ENCODE measurements around the gene CAPZB. TPM values are rescaled to one million over a fixed set of nuclear protein-coding genes. Genes with fewer than 3 reads are reported as not detected.

Gene CAPZB
- total RNA-seq, 1 donor from 2014 or later, result 352 TPM

GRCh38 chr1:19340387-19340937 is 144.9 kb downstream of the CAPZB start:
- no peak overlapping the region for H3K4me3 Mint-ChIP-seq (ENCODE audit: unreplicated experiment)
- peaks cover 3% of the 10 kb centered on the region for H3K4me1 Mint-ChIP-seq (ENCODE audit: low read depth)
- no peaks in the 10 kb centered on the region for H3K9me3 Mint-ChIP-seq (ENCODE audit: low read depth)
- DNase-seq (ENCODE audit: low spot score), result no peak
- H3K36me3 Mint-ChIP-seq (ENCODE audit: low read depth), result peaks cover 27% of the 10 kb centered on the region
- no peaks in the 10 kb centered on the region for H3K27me3 Mint-ChIP-seq (ENCODE audit: low read depth)
- H3K27ac Mint-ChIP-seq (ENCODE audit: unreplicated experiment), result peak overlapping the region; percentile 36
- TF ChIP-seq CTCF (IDR thresholded peaks at IDR 0.05), result no peak

- H3K36me3 Mint-ChIP-seq (ENCODE audit: low read depth), result peaks cover 25% of the 10 kb centered on the region
- H3K4me3 Mint-ChIP-seq (ENCODE audit: unreplicated experiment), result no peak overlapping the region
- H3K9me3 Mint-ChIP-seq (ENCODE audit: low read depth), result no peaks in the 10 kb centered on the region
- H3K27me3 Mint-ChIP-seq (ENCODE audit: low read depth), result no peaks in the 10 kb centered on the region
- peaks cover 3% of the 10 kb centered on the region for H3K4me1 Mint-ChIP-seq (ENCODE audit: low read depth)
- no peak overlapping the region for H3K27ac Mint-ChIP-seq (ENCODE audit: unreplicated experiment)
- TF ChIP-seq CTCF (IDR thresholded peaks at IDR 0.05), result no peak
- no peak for DNase-seq (ENCODE audit: low spot score)
These were observed 146.0 kb downstream of the CAPZB start for GRCh38 chr1:19339214-19339861.

GRCh38 chr1:19338323-19338762 is 147.0 kb downstream of the CAPZB start:
- peaks cover 20% of the 10 kb centered on the region for H3K36me3 Mint-ChIP-seq (ENCODE audit: low read depth)
- H3K9me3 Mint-ChIP-seq (ENCODE audit: low read depth), result no peaks in the 10 kb centered on the region
- H3K4me1 Mint-ChIP-seq (ENCODE audit: low read depth), result peaks cover 3% of the 10 kb centered on the region
- DNase-seq (ENCODE audit: low spot score), result no peak
- H3K27me3 Mint-ChIP-seq (ENCODE audit: low read depth), result no peaks in the 10 kb centered on the region
- TF ChIP-seq CTCF (IDR thresholded peaks at IDR 0.05), result peak; percentile 38
- no peak overlapping the region for H3K27ac Mint-ChIP-seq (ENCODE audit: unreplicated experiment)
- H3K4me3 Mint-ChIP-seq (ENCODE audit: unreplicated experiment), result no peak overlapping the region

GRCh38 chr1:19337289-19337688 is 148.1 kb downstream of the CAPZB start:
- Mint-ChIP-seq H3K27me3 (ENCODE audit: low read depth) (no peaks in the 10 kb centered on the region), H3K4me1 (ENCODE audit: low read depth) (peaks cover 3% of the 10 kb centered on the region), H3K27ac (ENCODE audit: unreplicated experiment) (no peak overlapping the region), H3K4me3 (ENCODE audit: unreplicated experiment) (no peak overlapping the region), H3K9me3 (ENCODE audit: low read depth) (no peaks in the 10 kb centered on the region), H3K36me3 (ENCODE audit: low read depth) (peaks cover 18% of the 10 kb centered on the region)
- no peak for DNase-seq (ENCODE audit: low spot score)
- no peak for TF ChIP-seq CTCF (IDR thresholded peaks at IDR 0.05)

- no peak for DNase-seq (ENCODE audit: low spot score)
- H3K4me3 Mint-ChIP-seq (ENCODE audit: unreplicated experiment), result no peak overlapping the region
- peak overlapping the region; percentile 51 for H3K27ac Mint-ChIP-seq (ENCODE audit: unreplicated experiment)
These were observed 148.8 kb downstream of the CAPZB start for GRCh38 chr1:19336543-19336942.

More at GRCh38 chr1:19336543-19336942, 148.8 kb downstream of the CAPZB start:
- Mint-ChIP-seq H3K27me3 (ENCODE audit: low read depth) (no peaks in the 10 kb centered on the region), H3K9me3 (ENCODE audit: low read depth) (no peaks in the 10 kb centered on the region), H3K4me1 (ENCODE audit: low read depth) (peaks cover 3% of the 10 kb centered on the region), H3K36me3 (ENCODE audit: low read depth) (peaks cover 15% of the 10 kb centered on the region)
- TF ChIP-seq CTCF (IDR thresholded peaks at IDR 0.05), result no peak

Measured in chondrocyte (in vitro differentiated cells).